Stimulated activated CD4-positive, alpha-beta T cell treated with anti-CD3 and anti-CD28 coated beads, Interleukin-4, amount 100 ng/mL, for 1 hour (primary cell): ENCODE results near the gene SOS1.
"Not testable (repeated sequence)": the region's sequence is repeated elsewhere in the genome, so short reads cannot be mapped to it uniquely, and the experiment has no call there.

Experiments used
- DNase-seq: peaks from one replicate; pipeline ENCODE4 v3.0.0-alpha.2; 2020

SOS1 gene

GRCh38 chr2:39120771-39121522 lies at the start of gene SOS1:
SOS1 (minus strand) TSS chr2:39121051; CDS start chr2:39120422, 629 bp downstream.
- peak; percentile 94 for DNase-seq

- DNase-seq, result no peak
Observed at GRCh38 chr2:39164089-39164488, 43.2 kb upstream of the SOS1 start.

- DNase-seq, result no peak
Observed at GRCh38 chr2:39160982-39161381, 40.1 kb upstream of the SOS1 start.

- no peak for DNase-seq
Observed at GRCh38 chr2:39159283-39159682, 38.4 kb upstream of the SOS1 start.

GRCh38 chr2:39158351-39158750 lies 37.5 kb upstream of the SOS1 start:
- no peak for DNase-seq

GRCh38 chr2:39156846-39157245 lies 36.0 kb upstream of the SOS1 start:
- DNase-seq, result no peak

GRCh38 chr2:39156107-39156506 lies 35.3 kb upstream of the SOS1 start:
- no peak for DNase-seq

GRCh38 chr2:39155573-39155972 lies 34.7 kb upstream of the SOS1 start:
- DNase-seq, result not testable (repeated sequence)

GRCh38 chr2:39154944-39155343 lies 34.1 kb upstream of the SOS1 start:
- no peak for DNase-seq

GRCh38 chr2:39153312-39153711 lies 32.5 kb upstream of the SOS1 start:
- DNase-seq, result no peak

GRCh38 chr2:39152504-39152903 lies 31.7 kb upstream of the SOS1 start:
- no peak for DNase-seq

- DNase-seq, result no peak
Observed at GRCh38 chr2:39150890-39151497, 30.1 kb upstream of the SOS1 start.

GRCh38 chr2:39150102-39150562 lies 29.3 kb upstream of the SOS1 start:
- no peak for DNase-seq

GRCh38 chr2:39146630-39147029 lies 25.8 kb upstream of the SOS1 start:
- DNase-seq, result no peak

GRCh38 chr2:39145906-39146421 lies 25.1 kb upstream of the SOS1 start:
- DNase-seq, result no peak

GRCh38 chr2:39144416-39144815 lies 23.6 kb upstream of the SOS1 start:
- DNase-seq, result no peak

GRCh38 chr2:39142904-39143605 lies 22.2 kb upstream of the SOS1 start:
- DNase-seq, result no peak

GRCh38 chr2:39141334-39142271 lies 20.8 kb upstream of the SOS1 start:
- DNase-seq, result no peak

GRCh38 chr2:39140948-39141333 lies 20.1 kb upstream of the SOS1 start:
- not testable (repeated sequence) for DNase-seq

GRCh38 chr2:39140322-39140847 lies 19.5 kb upstream of the SOS1 start:
- DNase-seq, result no peak

GRCh38 chr2:39139511-39140237 lies 18.8 kb upstream of the SOS1 start:
- no peak for DNase-seq

- DNase-seq, result no peak
Observed at GRCh38 chr2:39138837-39139211, 18.0 kb upstream of the SOS1 start.
